ENCODE data around the gene ATP2A1. TPM values are rescaled to one million over a fixed set of nuclear protein-coding genes. Genes with fewer than 3 reads are reported as not detected.
"Not testable (repeated sequence)": the region's sequence is repeated elsewhere in the genome, so short reads cannot be mapped to it uniquely, and the experiment has no call there.

Gene ATP2A1
- total and polyA plus RNA-seq, 2 of the 8 experiments (the other 6 are each of a cell fraction or from before 2014, with no cell fraction given): 1.7 to 2.4 TPM

- not testable (repeated sequence) for H3K23ac ChIP-seq (ENCODE audit: insufficient read length); H2BK15ac ChIP-seq (ENCODE audit: low read length); H3K36me3 ChIP-seq (ENCODE audit: control insufficient read depth in 2 of 4, insufficient read depth in 4 of 4, low read length in 3 of 4); H2BK5ac ChIP-seq (ENCODE audit: low read depth, low read length); H4K20me1 ChIP-seq (replicated peaks in 1 of 2; ENCODE audit: control insufficient read depth in 1 of 2, insufficient read depth in 2 of 2, low read length in 2 of 2); H2BK120ac ChIP-seq (replicated peaks; ENCODE audit: low read depth, low read length); H2BK20ac ChIP-seq (ENCODE audit: low read length); H4K8ac ChIP-seq (ENCODE audit: extremely low read depth, insufficient read depth, low read length); H4K91ac ChIP-seq (replicated peaks; ENCODE audit: insufficient read length, low read length); H2AFZ ChIP-seq (ENCODE audit: low read length); H3K14ac ChIP-seq (ENCODE audit: insufficient read length); H3K9me3 ChIP-seq (ENCODE audit: insufficient read depth in 2 of 2, low read depth in 1 of 2, low read length in 1 of 2); H2BK12ac ChIP-seq (ENCODE audit: low read depth, low read length); H3K79me1 ChIP-seq (ENCODE audit: low read depth, low read length); H3K56ac ChIP-seq (replicated peaks; ENCODE audit: insufficient read length, low read depth, low read length); H2AK5ac ChIP-seq (ENCODE audit: low read depth, low read length); DNase-seq (ENCODE audit: low read depth in 1 of 2, low spot score in 2 of 2); H3K4ac ChIP-seq (replicated peaks; ENCODE audit: insufficient read length, low read depth, low read length); H3K18ac ChIP-seq (ENCODE audit: extremely low read depth, low read length); H3K27me3 ChIP-seq (replicated peaks in 1 of 4; ENCODE audit: control insufficient read depth in 3 of 4, extremely low read depth in 1 of 4, insufficient read depth in 3 of 4, low read length in 3 of 4); FAIRE-seq; H3K79me2 ChIP-seq (ENCODE audit: control insufficient read depth in 1 of 2, insufficient read depth in 2 of 2, low read length in 2 of 2); H4K5ac ChIP-seq (ENCODE audit: insufficient read length, low read depth, low read length); H3K9ac ChIP-seq (replicated peaks in 1 of 4; ENCODE audit: extremely low read depth in 1 of 4, low read depth in 3 of 4, low read length in 3 of 4); H3K4me1 ChIP-seq (replicated peaks in 1 of 4; ENCODE audit: control insufficient read depth in 3 of 4, insufficient read depth in 4 of 4, low read length in 3 of 4); H3K27ac ChIP-seq (ENCODE audit: low read depth, low read length)
- peak overlapping the region; percentile 74 to 79; a peak in 2 of 4 replicates for H3K4me2 ChIP-seq (ENCODE audit: insufficient read depth in 1 of 2, low read depth in 2 of 2, low read length in 2 of 2)
- ChIA-PET CTCF (ENCODE audit: partially characterized antibody) (interaction anchor here (1.0 to 3.9 kb wide), 5 partner anchors 10 to 79 kb away, joined by 3 to 31 read pairs (median 6); partner anchors contain the start of gene TUFM), POLR2A (ENCODE audit: partially characterized antibody) (interaction anchor here (1.3 to 3.7 kb wide), 6 partner anchors 10 to 103 kb away, joined by 4 to 23 read pairs (median 5); partner anchors contain the start of genes ATXN2L and SH2B1)
- H3K23me2 ChIP-seq (ENCODE audit: low read depth, low read length): peaks cover 13% of the 10 kb centered on the region
- 77% methylated on average over 2 of the region's 2 CpGs; no CpG with 5 or more reads in 1 of the 2 experiments for WGBS, 2 experiments (ENCODE audit: extremely low coverage in 1 of 2, insufficient coverage in 1 of 2, insufficient read length in 1 of 2, insufficient replicate concordance in 2 of 2, low coverage in 1 of 2, low lambda C conversion rate in 2 of 2, missing lambda C conversion rate in 1 of 2)
- H3K4me3 ChIP-seq (ENCODE audit: extremely low read depth in 1 of 4, insufficient read depth in 2 of 4, low read depth in 3 of 4, low read length in 4 of 4): peak overlapping the region; percentile 74 to 84 (median 79); a peak in 5 of 8 replicates
- TF ChIP-seq KDM1A (IDR thresholded peaks at IDR 0.05; ENCODE audit: borderline replicate concordance, low read length): 0 out of 2 replicates have a peak, but pooled peaks have one; percentile 46
These were observed 48.0 kb downstream of the ATP2A1 start for GRCh38 chr16:28926284-28926683.

Measured in H1 (cell line).